ENCODE results near the gene NGEF.
"Not testable (repeated sequence)": the region's sequence is repeated elsewhere in the genome, so short reads cannot be mapped to it uniquely, and the experiment has no call there.

The NGEF gene

GRCh38 chr2:232865165-232865564 is 147.9 kb downstream of the NGEF start:
- H3K36me3 ChIP-seq (ENCODE audit: control insufficient read depth, insufficient read depth, low read length) = no peaks in the 10 kb centered on the region
- H3K9me3 ChIP-seq (ENCODE audit: control insufficient read depth, low read length) = no peaks in the 10 kb centered on the region
- no peaks in the 10 kb centered on the region for H3K27me3 ChIP-seq (ENCODE audit: control insufficient read depth, insufficient read depth, low read length)
- H3K4me1 ChIP-seq (ENCODE audit: control insufficient read depth, insufficient read depth, low read length) = no peaks in the 10 kb centered on the region
- H3K4me3 ChIP-seq (ENCODE audit: low read length) = no peak overlapping the region
- H3K9ac ChIP-seq (ENCODE audit: low read length) = no peak overlapping the region

GRCh38 chr2:232863996-232864395 is 149.1 kb downstream of the NGEF start:
- no peak overlapping the region for H3K9ac ChIP-seq (ENCODE audit: low read length)
- H3K4me3 ChIP-seq (ENCODE audit: low read length) = no peak overlapping the region
- H3K4me1 ChIP-seq (ENCODE audit: control insufficient read depth, insufficient read depth, low read length) = no peaks in the 10 kb centered on the region
- no peaks in the 10 kb centered on the region for H3K27me3 ChIP-seq (ENCODE audit: control insufficient read depth, insufficient read depth, low read length)
- no peaks in the 10 kb centered on the region for H3K36me3 ChIP-seq (ENCODE audit: control insufficient read depth, insufficient read depth, low read length)
- H3K9me3 ChIP-seq (ENCODE audit: control insufficient read depth, low read length) = no peaks in the 10 kb centered on the region

- peaks cover 10% of the 10 kb centered on the region for H3K36me3 ChIP-seq (ENCODE audit: control insufficient read depth, insufficient read depth, low read length)
Measured at GRCh38 chr2:232861353-232861752, 151.7 kb downstream of the NGEF start.

GRCh38 chr2:232860593-232861241 is 152.3 kb downstream of the NGEF start:
- Histone ChIP-seq H3K9me3 (ENCODE audit: control insufficient read depth, low read length) (no peaks in the 10 kb centered on the region), H3K9ac (ENCODE audit: low read length) (no peak overlapping the region), H3K36me3 (ENCODE audit: control insufficient read depth, insufficient read depth, low read length) (peaks cover 10% of the 10 kb centered on the region), H3K27me3 (ENCODE audit: control insufficient read depth, insufficient read depth, low read length) (no peaks in the 10 kb centered on the region), H3K4me1 (ENCODE audit: control insufficient read depth, insufficient read depth, low read length) (no peaks in the 10 kb centered on the region), H3K4me3 (ENCODE audit: low read length) (no peak overlapping the region)

More at GRCh38 chr2:232861353-232861752, 151.7 kb downstream of the NGEF start:
- H3K4me1 ChIP-seq (ENCODE audit: control insufficient read depth, insufficient read depth, low read length) = no peaks in the 10 kb centered on the region
- H3K9me3 ChIP-seq (ENCODE audit: control insufficient read depth, low read length) = no peaks in the 10 kb centered on the region
- H3K27me3 ChIP-seq (ENCODE audit: control insufficient read depth, insufficient read depth, low read length) = no peaks in the 10 kb centered on the region
- H3K9ac ChIP-seq (ENCODE audit: low read length) = no peak overlapping the region
- no peak overlapping the region for H3K4me3 ChIP-seq (ENCODE audit: low read length)

- H3K36me3 ChIP-seq (ENCODE audit: control insufficient read depth, insufficient read depth, low read length) = peaks cover 10% of the 10 kb centered on the region
Measured at GRCh38 chr2:232859385-232859916, 153.6 kb downstream of the NGEF start.

GRCh38 chr2:232857158-232857563 is 155.9 kb downstream of the NGEF start:
- H3K4me3 ChIP-seq (ENCODE audit: low read length) = no peak overlapping the region
- H3K4me1 ChIP-seq (ENCODE audit: control insufficient read depth, insufficient read depth, low read length) = no peaks in the 10 kb centered on the region
- H3K9me3 ChIP-seq (ENCODE audit: control insufficient read depth, low read length) = no peaks in the 10 kb centered on the region
- no peak overlapping the region for H3K9ac ChIP-seq (ENCODE audit: low read length)
- H3K27me3 ChIP-seq (ENCODE audit: control insufficient read depth, insufficient read depth, low read length) = no peaks in the 10 kb centered on the region
- H3K36me3 ChIP-seq (ENCODE audit: control insufficient read depth, insufficient read depth, low read length) = peaks cover 10% of the 10 kb centered on the region

More at GRCh38 chr2:232859385-232859916, 153.6 kb downstream of the NGEF start:
- no peak overlapping the region for H3K4me3 ChIP-seq (ENCODE audit: low read length)
- no peak overlapping the region for H3K9ac ChIP-seq (ENCODE audit: low read length)
- H3K9me3 ChIP-seq (ENCODE audit: control insufficient read depth, low read length) = no peaks in the 10 kb centered on the region
- H3K27me3 ChIP-seq (ENCODE audit: control insufficient read depth, insufficient read depth, low read length) = no peaks in the 10 kb centered on the region
- H3K4me1 ChIP-seq (ENCODE audit: control insufficient read depth, insufficient read depth, low read length) = no peaks in the 10 kb centered on the region

- Histone ChIP-seq H3K27me3 (ENCODE audit: control insufficient read depth, insufficient read depth, low read length) (no peaks in the 10 kb centered on the region), H3K9ac (ENCODE audit: low read length) (no peak overlapping the region), H3K4me3 (ENCODE audit: low read length) (no peak overlapping the region), H3K36me3 (ENCODE audit: control insufficient read depth, insufficient read depth, low read length) (peaks cover 10% of the 10 kb centered on the region), H3K4me1 (ENCODE audit: control insufficient read depth, insufficient read depth, low read length) (no peaks in the 10 kb centered on the region), H3K9me3 (ENCODE audit: control insufficient read depth, low read length) (no peaks in the 10 kb centered on the region)
Measured at GRCh38 chr2:232854082-232854481, 159.0 kb downstream of the NGEF start.

GRCh38 chr2:232852676-232853075 is 160.4 kb downstream of the NGEF start:
- peaks cover 7% of the 10 kb centered on the region for H3K36me3 ChIP-seq (ENCODE audit: control insufficient read depth, insufficient read depth, low read length)
- H3K4me3 ChIP-seq (ENCODE audit: low read length) = no peak overlapping the region
- no peaks in the 10 kb centered on the region for H3K27me3 ChIP-seq (ENCODE audit: control insufficient read depth, insufficient read depth, low read length)
- H3K9me3 ChIP-seq (ENCODE audit: control insufficient read depth, low read length) = no peaks in the 10 kb centered on the region
- H3K9ac ChIP-seq (ENCODE audit: low read length) = no peak overlapping the region
- H3K4me1 ChIP-seq (ENCODE audit: control insufficient read depth, insufficient read depth, low read length) = no peaks in the 10 kb centered on the region

- H3K27me3 ChIP-seq (ENCODE audit: control insufficient read depth, insufficient read depth, low read length); H3K9ac ChIP-seq (ENCODE audit: low read length); H3K36me3 ChIP-seq (ENCODE audit: control insufficient read depth, insufficient read depth, low read length); H3K9me3 ChIP-seq (ENCODE audit: control insufficient read depth, low read length); H3K4me3 ChIP-seq (ENCODE audit: low read length); H3K4me1 ChIP-seq (ENCODE audit: control insufficient read depth, insufficient read depth, low read length): not testable (repeated sequence)
Measured at GRCh38 chr2:232852081-232852480, 161.0 kb downstream of the NGEF start.

GRCh38 chr2:232850039-232850438 is 163.0 kb downstream of the NGEF start:
- Histone ChIP-seq H3K4me3 (ENCODE audit: low read length) (no peak overlapping the region), H3K4me1 (ENCODE audit: control insufficient read depth, insufficient read depth, low read length) (no peaks in the 10 kb centered on the region), H3K36me3 (ENCODE audit: control insufficient read depth, insufficient read depth, low read length) (no peaks in the 10 kb centered on the region), H3K9me3 (ENCODE audit: control insufficient read depth, low read length) (no peaks in the 10 kb centered on the region), H3K27me3 (ENCODE audit: control insufficient read depth, insufficient read depth, low read length) (no peaks in the 10 kb centered on the region), H3K9ac (ENCODE audit: low read length) (no peak overlapping the region)

- Histone ChIP-seq H3K9me3 (ENCODE audit: control insufficient read depth, low read length) (no peaks in the 10 kb centered on the region), H3K36me3 (ENCODE audit: control insufficient read depth, insufficient read depth, low read length) (no peaks in the 10 kb centered on the region), H3K9ac (ENCODE audit: low read length) (no peak overlapping the region), H3K4me3 (ENCODE audit: low read length) (no peak overlapping the region), H3K4me1 (ENCODE audit: control insufficient read depth, insufficient read depth, low read length) (no peaks in the 10 kb centered on the region), H3K27me3 (ENCODE audit: control insufficient read depth, insufficient read depth, low read length) (no peaks in the 10 kb centered on the region)
Measured at GRCh38 chr2:232846055-232846454, 167.0 kb downstream of the NGEF start.

GRCh38 chr2:232843834-232844233 is 169.2 kb downstream of the NGEF start:
- H3K4me3 ChIP-seq (ENCODE audit: low read length) = no peak overlapping the region
- H3K4me1 ChIP-seq (ENCODE audit: control insufficient read depth, insufficient read depth, low read length) = no peaks in the 10 kb centered on the region
- no peaks in the 10 kb centered on the region for H3K27me3 ChIP-seq (ENCODE audit: control insufficient read depth, insufficient read depth, low read length)
- no peaks in the 10 kb centered on the region for H3K9me3 ChIP-seq (ENCODE audit: control insufficient read depth, low read length)
- H3K9ac ChIP-seq (ENCODE audit: low read length) = no peak overlapping the region
- H3K36me3 ChIP-seq (ENCODE audit: control insufficient read depth, insufficient read depth, low read length) = no peaks in the 10 kb centered on the region

Measured in mucosa of stomach (tissue), 1 donor.